Sigmoid colon (tissue), 7 donors: ENCODE measurements around the gene IFNGR1. TPM values are rescaled to one million over a fixed set of nuclear protein-coding genes. Genes with fewer than 3 reads are reported as not detected.
A peak's percentile ranks its signal among the peaks of the same experiment; 100 is the strongest.
"Not testable (repeated sequence)": the region's sequence is repeated elsewhere in the genome, so short reads cannot be mapped to it uniquely, and the experiment has no call there.

Experiments used
- DNase-seq: peaks from one replicate; pipeline ENCODE4 v3.0.0-alpha.2; 2019
- H3K27ac ChIP-seq, 4 donors: fragments of 200-600 bp; sonication (generic); one replicate each; pipeline ENCODE4 v1.5.1; 2016 to 2019; ENCODE audit warnings: mild to moderate bottlenecking in 1 of 4
- H3K27me3 ChIP-seq, 3 donors: fragments of 200-600 bp; sonication (generic); one replicate each; pipeline ENCODE4 v1.5.1; 2019; ENCODE audit warnings: mild to moderate bottlenecking in 1 of 3
- H3K36me3 ChIP-seq, 4 donors: fragments of 200-600 bp; sonication (generic); one replicate each; pipeline ENCODE4 v1.5.1; 2016 to 2019
- H3K4me1 ChIP-seq, 4 donors: fragments of 200-600 bp; sonication (generic); one replicate each; pipeline ENCODE4 v1.5.1; 2017 to 2019
- H3K4me3 ChIP-seq, 4 donors: fragments of 200-600 bp; sonication (generic); one replicate each; pipeline ENCODE4 v1.5.1; 2017 to 2019; ENCODE audit warnings: mild to moderate bottlenecking in 2 of 4, moderate library complexity in 1 of 4
- H3K9me3 ChIP-seq, 4 donors: fragments of 200-600 bp in 3 of 4; sonication (generic) in 3 of 4; one replicate each; pipeline versions ENCODE4 v1.5.1 to v1.6.1; 2013 to 2019
- EP300 ChIP-seq, 4 donors: sonication (generic); formaldehyde crosslinking; IDR thresholded peaks; one replicate each; pipeline ENCODE4 v1.6.1; 2017; ENCODE audit warnings: antibody characterized with exemption in 4 of 4
- POLR2A ChIP-seq, 2 donors: fragments of 450-650 bp; IDR thresholded peaks; one replicate each; pipeline ENCODE4 v1.6.1; 2016; ENCODE audit warnings: antibody characterized with exemption in 2 of 2, mild to moderate bottlenecking in 2 of 2, moderate library complexity in 2 of 2
- POLR2AphosphoS5 ChIP-seq, 4 donors: sonication (generic); formaldehyde crosslinking; IDR thresholded peaks; one replicate each; pipeline ENCODE4 v1.6.1; 2017; ENCODE audit warnings: antibody characterized with exemption in 4 of 4
- WGBS, 2 donors: extraction: QIAGEN DNeasy Blood & Tissue Kit; methylation state at CpG; one replicate each; pipeline ENCODE4 v1.1.7; 2013; 5-methylcytosine and 5-hydroxymethylcytosine counted together
- intact Hi-C: fragments of 100-400 bp; cut with DNase I; formaldehyde crosslinking; loops from one replicate; pipeline ENCODE4 v1.15.1; 2023
- polyA plus RNA-seq, 3 donors: library from polyadenylated mRNA; stranded (reverse); fragments of 200-250 nt; gene quantifications; one replicate each; pipeline ENCODE4 v1.2.3, GENCODE V29; 2013
- total RNA-seq, 4 donors: library from RNA; depleted of rRNA; stranded (reverse); fragments of >200 nt; gene quantifications; one replicate each; pipeline ENCODE4 v1.1.0, GENCODE V29; 2016
- TF ChIP-seq, protein P1 (sequence below), 4 experiments: fragments of 450-650 bp in 3 of 4; fragments of 200-600 bp in 1 of 4; IDR thresholded peaks; one replicate each; pipeline ENCODE4 v1.5.1; 2016 to 2019; ENCODE audit warnings: antibody characterized with exemption in 4 of 4, mild to moderate bottlenecking in 3 of 4, moderate library complexity in 2 of 4
- donor health status: healthy with polysubstance abuse.
- donor health status: Bipolar disorder and iron deficiency.
- donor health status: healthy.

Gene IFNGR1
- total and polyA plus RNA-seq, 7 donors, result 32.4 to 116 (median 60.9) TPM

DNA sequence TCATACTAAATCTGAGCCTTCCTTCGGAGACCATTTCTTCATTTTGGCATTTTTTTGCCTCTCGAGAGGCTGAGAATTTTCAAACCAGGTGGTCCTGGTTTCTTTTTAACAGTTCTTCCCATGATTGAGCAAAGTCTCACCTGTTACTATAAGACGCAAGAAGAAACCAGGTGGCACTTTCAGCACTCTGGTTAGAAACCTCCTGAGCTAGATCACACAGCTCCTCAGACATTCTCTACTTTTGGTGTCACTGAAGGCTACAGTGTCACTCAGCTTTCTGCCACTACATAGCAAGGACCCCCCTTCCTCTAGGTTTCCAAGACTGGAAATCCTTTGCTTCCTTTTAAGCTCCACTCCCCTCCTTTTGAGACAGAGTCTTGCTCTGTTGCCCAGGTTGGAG, 7.3 kb downstream of the IFNGR1 start:
- Histone ChIP-seq H3K36me3 (peaks cover 0 to 5% (median 0%) of the 10 kb centered on the region in 4 donors), H3K27ac (no peak overlapping the region), H3K27me3 (no peaks in the 10 kb centered on the region), H3K4me1 (peaks cover 0 to 70% (median 57%) of the 10 kb centered on the region in 4 donors), H3K4me3 (no peak overlapping the region), H3K9me3 (no peaks in the 10 kb centered on the region)
- DNase-seq, result no peak
- 91 to 93% methylated on average over 3 of the region's 3 CpGs for WGBS, 2 donors
- TF ChIP-seq POLR2A (IDR thresholded peaks at IDR 0.05), result no peak
- no peak for TF ChIP-seq POLR2AphosphoS5 (IDR thresholded peaks at IDR 0.05)
- TF ChIP-seq, protein P1, sequence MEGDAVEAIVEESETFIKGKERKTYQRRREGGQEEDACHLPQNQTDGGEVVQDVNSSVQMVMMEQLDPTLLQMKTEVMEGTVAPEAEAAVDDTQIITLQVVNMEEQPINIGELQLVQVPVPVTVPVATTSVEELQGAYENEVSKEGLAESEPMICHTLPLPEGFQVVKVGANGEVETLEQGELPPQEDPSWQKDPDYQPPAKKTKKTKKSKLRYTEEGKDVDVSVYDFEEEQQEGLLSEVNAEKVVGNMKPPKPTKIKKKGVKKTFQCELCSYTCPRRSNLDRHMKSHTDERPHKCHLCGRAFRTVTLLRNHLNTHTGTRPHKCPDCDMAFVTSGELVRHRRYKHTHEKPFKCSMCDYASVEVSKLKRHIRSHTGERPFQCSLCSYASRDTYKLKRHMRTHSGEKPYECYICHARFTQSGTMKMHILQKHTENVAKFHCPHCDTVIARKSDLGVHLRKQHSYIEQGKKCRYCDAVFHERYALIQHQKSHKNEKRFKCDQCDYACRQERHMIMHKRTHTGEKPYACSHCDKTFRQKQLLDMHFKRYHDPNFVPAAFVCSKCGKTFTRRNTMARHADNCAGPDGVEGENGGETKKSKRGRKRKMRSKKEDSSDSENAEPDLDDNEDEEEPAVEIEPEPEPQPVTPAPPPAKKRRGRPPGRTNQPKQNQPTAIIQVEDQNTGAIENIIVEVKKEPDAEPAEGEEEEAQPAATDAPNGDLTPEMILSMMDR (IDR thresholded peaks at IDR 0.05), result no peak
- TF ChIP-seq EP300 (IDR thresholded peaks at IDR 0.05), result no peak
- intact Hi-C loops, result loop anchor here (10.0 kb wide), 1 partner anchor 663 kb away; no protein-coding TSS in a partner anchor

DNA sequence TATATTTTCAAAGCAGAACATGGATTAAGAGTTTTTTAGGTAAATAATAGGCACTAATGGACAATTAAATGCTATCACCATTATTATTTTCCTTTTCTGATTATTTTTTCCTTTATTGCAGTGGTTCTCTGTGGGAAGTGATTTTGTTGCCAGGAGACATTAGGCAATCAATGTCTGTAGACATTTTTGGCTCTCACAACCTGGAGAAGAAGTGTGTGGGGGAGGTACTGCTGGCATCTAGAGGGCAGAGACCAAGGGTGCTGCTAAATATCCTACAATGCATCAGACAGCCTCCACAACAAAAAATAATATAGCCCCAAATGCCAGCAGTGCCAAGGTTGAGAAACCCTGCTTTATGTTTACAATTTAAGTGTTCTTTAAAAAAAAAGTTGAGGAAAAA, 8.3 kb downstream of the IFNGR1 start:
- H3K27ac ChIP-seq, result peak overlapping the region in 2 of 4 donors; percentile 15 to 21
- no peaks in the 10 kb centered on the region for H3K27me3 ChIP-seq
- peaks cover 0 to 60% (median 48%) of the 10 kb centered on the region in 4 donors for H3K4me1 ChIP-seq
- TF ChIP-seq, protein P1 (IDR thresholded peaks at IDR 0.05), result no peak
- TF ChIP-seq POLR2AphosphoS5 (IDR thresholded peaks at IDR 0.05) (no peak), POLR2A (IDR thresholded peaks at IDR 0.05) (no peak), EP300 (IDR thresholded peaks at IDR 0.05) (no peak)
- H3K36me3 ChIP-seq, result peaks cover 0 to 15% (median 2%) of the 10 kb centered on the region in 4 donors
- intact Hi-C loops, result loop anchor here (10.0 kb wide), 1 partner anchor 664 kb away; no protein-coding TSS in a partner anchor
- no peak overlapping the region for H3K4me3 ChIP-seq
- H3K9me3 ChIP-seq, result no peaks in the 10 kb centered on the region
- DNase-seq, result no peak

DNA sequence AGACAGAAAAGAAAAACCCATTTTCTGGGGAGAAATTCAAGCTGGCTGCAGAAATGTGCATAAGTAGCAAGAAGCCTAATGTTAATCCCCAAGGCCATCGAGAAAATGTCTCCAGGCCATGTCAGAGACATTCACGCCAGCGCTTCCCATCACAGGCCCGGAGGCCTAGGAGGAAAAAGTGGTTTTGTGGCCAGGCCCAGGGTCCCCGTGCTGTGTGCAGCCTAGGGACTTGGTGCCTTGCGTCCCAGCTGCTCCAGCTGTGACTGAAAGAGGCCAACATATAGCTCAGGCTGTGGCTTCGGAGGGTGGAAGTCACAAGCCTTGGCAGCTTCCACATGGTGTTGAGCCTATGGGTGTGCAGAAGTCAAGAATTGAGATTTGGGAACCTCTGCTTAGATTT, 10.9 kb downstream of the IFNGR1 start:
- H3K27ac ChIP-seq, result no peak overlapping the region
- intact Hi-C loops, result no loop called here
- 96 to 98% methylated on average over 7 of the region's 7 CpGs for WGBS, 2 donors
- no peaks in the 10 kb centered on the region for H3K27me3 ChIP-seq
- peaks cover 0 to 41% (median 16%) of the 10 kb centered on the region in 4 donors for H3K36me3 ChIP-seq
- peaks cover 0 to 41% (median 27%) of the 10 kb centered on the region in 4 donors for H3K4me1 ChIP-seq
- no peak for TF ChIP-seq EP300 (IDR thresholded peaks at IDR 0.05)
- TF ChIP-seq, protein P1 (IDR thresholded peaks at IDR 0.05), result no peak
- no peak for TF ChIP-seq POLR2A (IDR thresholded peaks at IDR 0.05)
- no peak for TF ChIP-seq POLR2AphosphoS5 (IDR thresholded peaks at IDR 0.05)
- H3K9me3 ChIP-seq, result no peaks in the 10 kb centered on the region
- H3K4me3 ChIP-seq, result no peak overlapping the region
- DNase-seq, result no peak

DNA sequence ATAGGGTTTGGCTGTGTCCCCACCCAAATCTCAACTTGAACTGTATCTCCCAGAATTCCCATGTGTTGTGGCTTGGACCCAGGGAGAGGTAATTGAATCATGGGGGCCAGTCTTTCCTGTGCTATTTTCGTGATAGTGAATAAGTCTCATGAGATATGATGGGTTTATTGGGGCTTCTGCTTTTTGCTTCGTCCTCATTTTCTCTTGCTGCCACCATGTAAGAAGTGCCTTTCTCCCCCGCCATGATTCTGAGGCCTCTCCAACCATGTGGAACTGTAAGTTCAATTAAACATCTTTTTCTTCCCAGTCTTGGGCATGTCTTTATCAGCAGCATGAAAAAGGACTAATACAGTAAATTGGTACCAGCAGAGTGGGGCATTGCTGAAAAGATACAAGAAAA, 11.7 kb downstream of the IFNGR1 start:
- H3K27ac ChIP-seq, DNase-seq, H3K4me3 ChIP-seq, H3K27me3 ChIP-seq, H3K9me3 ChIP-seq, intact Hi-C loops: not testable (repeated sequence)
- H3K4me1 ChIP-seq, result peaks cover 0 to 32% (median 22%) of the 10 kb centered on the region in 4 donors
- WGBS, 2 donors, result 93 to 94% methylated on average over 3 of the region's 3 CpGs
- peaks cover 0 to 50% (median 17%) of the 10 kb centered on the region in 4 donors for H3K36me3 ChIP-seq

DNA sequence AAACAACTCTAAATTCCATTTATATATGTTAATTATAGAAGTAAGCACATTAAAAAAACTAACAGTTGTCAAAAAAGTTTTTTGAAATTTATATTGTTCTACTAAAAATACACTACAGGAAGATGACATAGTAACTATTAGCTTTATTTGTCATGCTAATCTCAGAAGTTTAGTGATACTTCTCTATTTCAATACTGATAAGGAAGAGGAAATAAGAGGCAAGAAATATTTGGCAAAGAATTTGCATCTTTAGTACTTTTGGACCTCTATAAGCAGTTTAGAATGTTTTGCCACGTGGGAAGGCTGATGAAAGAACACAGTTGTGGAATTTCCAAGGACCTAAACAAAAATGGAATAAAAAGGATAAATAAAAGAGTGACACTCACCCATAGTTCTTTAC, 12.6 kb downstream of the IFNGR1 start:
- intact Hi-C loops, result no loop called here
- no peaks in the 10 kb centered on the region for H3K27me3 ChIP-seq
- H3K9me3 ChIP-seq, result no peaks in the 10 kb centered on the region
- DNase-seq, result no peak
- peaks cover 0 to 58% (median 17%) of the 10 kb centered on the region in 4 donors for H3K36me3 ChIP-seq
- no peak overlapping the region for H3K27ac ChIP-seq
- TF ChIP-seq, protein P1 (IDR thresholded peaks at IDR 0.05), result no peak
- TF ChIP-seq EP300 (IDR thresholded peaks at IDR 0.05) (no peak), POLR2AphosphoS5 (IDR thresholded peaks at IDR 0.05) (no peak), POLR2A (IDR thresholded peaks at IDR 0.05) (no peak)
- WGBS, 2 donors, result 34 to 66% methylated on average over 1 of the region's 1 CpG
- peaks cover 0 to 24% (median 19%) of the 10 kb centered on the region in 4 donors for H3K4me1 ChIP-seq
- H3K4me3 ChIP-seq, result no peak overlapping the region
